WTC11 (cell line): Measurements from ENCODE around the gene PARD3B. TPM values are rescaled to one million over a fixed set of nuclear protein-coding genes. Genes with fewer than 3 reads are reported as not detected.

ENCODE experiments used
- ATAC-seq: fragments of 200-7000 bp; cut with Tn5 transposase; 2 replicates; pipeline ENCODE4 v1.10.0; 2021; ENCODE audit warnings: mild to moderate bottlenecking, moderate library complexity
- CTCF ChIA-PET: fragments of 300-600 bp; sonication (Branson Sonifier 250); formaldehyde crosslinking; loops from one replicate; lab custom pipeline; 2021; ENCODE audit warnings: antibody characterized with exemption; lab: Charles Lee
- POLR2A ChIA-PET: fragments of 350-600 bp; sonication (Branson Sonifier 250); formaldehyde crosslinking; loops from one replicate; lab custom pipeline; 2021; ENCODE audit warnings: antibody characterized with exemption; lab: Charles Lee
- DNase-seq: peaks from one replicate; pipeline ENCODE4 v3.0.0; 2021; ENCODE audit warnings: low spot score
- H3K27ac Mint-ChIP-seq: 2 replicates; pipeline ENCODE4 v1.8.0; 2021; ENCODE audit warnings: mixed read lengths
- H3K27me3 Mint-ChIP-seq: 2 replicates; pipeline ENCODE4 v1.8.0; 2021; ENCODE audit warnings: low read depth, mild to moderate bottlenecking, moderate library complexity, mixed read lengths
- H3K36me3 Mint-ChIP-seq: 2 replicates; pipeline ENCODE4 v1.8.0; 2021; ENCODE audit warnings: mixed read lengths
- H3K4me1 Mint-ChIP-seq: 2 replicates; pipeline ENCODE4 v1.8.0; 2022; ENCODE audit warnings: mixed read lengths
- H3K4me3 Mint-ChIP-seq: 2 replicates; pipeline ENCODE4 v1.8.0; 2021; ENCODE audit warnings: mild to moderate bottlenecking, moderate library complexity, mixed read lengths
- H3K9me3 Mint-ChIP-seq: 2 replicates; pipeline ENCODE4 v1.8.0; 2021; ENCODE audit warnings: mixed read lengths
- CREB1 ChIP-seq: sonication (generic); formaldehyde crosslinking; IDR thresholded peaks from 2 replicates; pipeline ENCODE4 v1.8.0; 2023; ENCODE audit warnings: mild to moderate bottlenecking, missing genetic modification reagents
- CREM ChIP-seq: sonication (generic); formaldehyde crosslinking; IDR thresholded peaks from 2 replicates; pipeline ENCODE4 v1.8.1; 2022; ENCODE audit warnings: mild to moderate bottlenecking, missing genetic modification reagents, moderate library complexity
- E2F1 ChIP-seq: sonication (generic); formaldehyde crosslinking; IDR thresholded peaks from 2 replicates; pipeline ENCODE4 v1.8.0; 2022; ENCODE audit warnings: mild to moderate bottlenecking, missing genetic modification reagents
- E2F5 ChIP-seq: sonication (generic); formaldehyde crosslinking; IDR thresholded peaks from 2 replicates; pipeline ENCODE4 v1.8.1; 2022; ENCODE audit warnings: mild to moderate bottlenecking, moderate library complexity, missing genetic modification reagents
- ELF4 ChIP-seq: sonication (generic); formaldehyde crosslinking; IDR thresholded peaks from 2 replicates; pipeline ENCODE4 v1.8.1; 2022; ENCODE audit warnings: low read depth, mild to moderate bottlenecking, moderate library complexity, missing genetic modification reagents
- FOXK1 ChIP-seq: sonication (generic); formaldehyde crosslinking; IDR thresholded peaks from 2 replicates; pipeline ENCODE4 v1.8.0; 2022; ENCODE audit warnings: mild to moderate bottlenecking, moderate library complexity, missing genetic modification reagents
- FOXP4 ChIP-seq: sonication (generic); formaldehyde crosslinking; IDR thresholded peaks from 2 replicates; pipeline ENCODE4 v1.8.0; 2022; ENCODE audit warnings: mild to moderate bottlenecking, missing genetic modification reagents
- GABPB1 ChIP-seq: sonication (generic); formaldehyde crosslinking; IDR thresholded peaks from 2 replicates; pipeline ENCODE4 v1.8.1; 2023; ENCODE audit warnings: mild to moderate bottlenecking, missing genetic modification reagents
- NR1H2 ChIP-seq: sonication (generic); formaldehyde crosslinking; IDR thresholded peaks from 2 replicates; pipeline ENCODE4 v1.9.0; 2021; ENCODE audit warnings: mild to moderate bottlenecking, moderate library complexity, missing genetic modification reagents
- OVOL2 ChIP-seq: fragments of 250-450 bp; sonication (Bioruptor Pico); IDR thresholded peaks from 2 replicates; pipeline ENCODE4 v1.9.0; 2021; ENCODE audit warnings: mild to moderate bottlenecking, borderline replicate concordance
- RELA ChIP-seq: sonication (generic); formaldehyde crosslinking; IDR thresholded peaks from 2 replicates; pipeline ENCODE4 v1.8.1; 2022; ENCODE audit warnings: missing genetic modification reagents, mild to moderate bottlenecking, borderline replicate concordance
- SMAD3 ChIP-seq: sonication (generic); formaldehyde crosslinking; IDR thresholded peaks from 2 replicates; pipeline ENCODE4 v1.8.0; 2022; ENCODE audit warnings: missing genetic modification reagents, mild to moderate bottlenecking, borderline replicate concordance
- TEAD4 ChIP-seq: sonication (generic); formaldehyde crosslinking; IDR thresholded peaks from 2 replicates; pipeline ENCODE4 v1.8.0; 2022; ENCODE audit warnings: mild to moderate bottlenecking, missing genetic modification reagents
- TP53 ChIP-seq: sonication (generic); formaldehyde crosslinking; IDR thresholded peaks from 2 replicates; pipeline ENCODE4 v1.8.1; 2023; ENCODE audit warnings: mild to moderate bottlenecking, missing genetic modification reagents
- ZNF416 ChIP-seq: fragments of 250-450 bp; sonication (Bioruptor Pico); IDR thresholded peaks from 2 replicates; pipeline ENCODE4 v1.9.0; 2021; ENCODE audit warnings: mild to moderate bottlenecking, inconsistent platforms
- ZNF423 ChIP-seq: fragments of 250-450 bp; sonication (Bioruptor Pico); IDR thresholded peaks from 2 replicates; pipeline ENCODE4 v2.1.2; 2022; ENCODE audit warnings: mild to moderate bottlenecking, moderate library complexity
- ZNF671 ChIP-seq: fragments of 250-450 bp; sonication (Bioruptor Pico); IDR thresholded peaks from 2 replicates; pipeline ENCODE4 v1.8.0; 2021; ENCODE audit warnings: mild to moderate bottlenecking
- total RNA-seq: library from RNA; stranded (reverse); gene quantifications from 3 replicates; pipeline ENCODE4 v1.2.3, GENCODE V29; 2021
- TF ChIP-seq, protein P1 (sequence below): sonication (generic); formaldehyde crosslinking; IDR thresholded peaks from 2 replicates; pipeline ENCODE4 v1.8.0; 2022; ENCODE audit warnings: mild to moderate bottlenecking, missing genetic modification reagents
- TF ChIP-seq, protein P2 (sequence below): fragments of 250-450 bp; sonication (Bioruptor Pico); IDR thresholded peaks from 2 replicates; pipeline ENCODE4 v1.9.0; 2021; ENCODE audit warnings: moderate library complexity, mild to moderate bottlenecking, inconsistent platforms, borderline replicate concordance
- TF ChIP-seq, protein P3 (sequence below): sonication (generic); formaldehyde crosslinking; IDR thresholded peaks from 2 replicates; pipeline ENCODE4 v1.8.1; 2023; ENCODE audit warnings: mild to moderate bottlenecking, missing genetic modification reagents
- TF ChIP-seq, protein P4 (sequence below): sonication (generic); formaldehyde crosslinking; IDR thresholded peaks from 2 replicates; pipeline ENCODE4 v1.8.1; 2023; ENCODE audit warnings: mild to moderate bottlenecking, missing genetic modification reagents, moderate library complexity
- TF ChIP-seq, protein P5 (sequence below): sonication (generic); formaldehyde crosslinking; IDR thresholded peaks from 2 replicates; pipeline ENCODE4 v1.8.0; 2022; ENCODE audit warnings: mild to moderate bottlenecking, missing genetic modification reagents

PARD3B gene
- total RNA-seq, 1 experiment from 2014 or later: 5.6 TPM

DNA sequence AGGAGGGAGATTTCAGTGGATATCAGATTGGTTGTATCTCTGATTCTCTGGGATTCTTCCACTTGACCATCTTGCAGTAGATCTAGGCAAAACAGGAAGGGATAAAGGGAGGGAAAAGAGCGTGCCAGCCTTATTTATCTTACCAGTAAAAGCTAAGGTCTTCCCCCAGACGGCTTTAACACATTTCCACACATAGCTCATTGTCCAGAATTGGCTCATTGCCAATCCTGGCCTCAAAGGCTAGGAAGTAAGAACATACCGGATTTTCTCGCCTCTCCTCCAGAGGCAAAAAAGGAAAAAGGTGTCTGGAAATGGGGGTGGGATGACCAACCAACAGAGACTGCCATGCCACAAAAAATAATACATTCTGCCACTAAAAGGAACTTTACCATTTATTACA is 725.4 kb downstream of the PARD3B start (continued):
- TF ChIP-seq E2F5 (CRISPR knock-in tag): no peak
- TF ChIP-seq ZNF671 (CRISPR knock-in tag): no peak
- no peak for TF ChIP-seq RELA (CRISPR knock-in tag)
- no peak for TF ChIP-seq CREB1 (CRISPR knock-in tag)
- no peak for TF ChIP-seq TP53
- TF ChIP-seq, protein P1, sequence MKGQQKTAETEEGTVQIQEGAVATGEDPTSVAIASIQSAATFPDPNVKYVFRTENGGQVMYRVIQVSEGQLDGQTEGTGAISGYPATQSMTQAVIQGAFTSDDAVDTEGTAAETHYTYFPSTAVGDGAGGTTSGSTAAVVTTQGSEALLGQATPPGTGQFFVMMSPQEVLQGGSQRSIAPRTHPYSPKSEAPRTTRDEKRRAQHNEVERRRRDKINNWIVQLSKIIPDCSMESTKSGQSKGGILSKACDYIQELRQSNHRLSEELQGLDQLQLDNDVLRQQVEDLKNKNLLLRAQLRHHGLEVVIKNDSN (CRISPR knock-in tag): no peak
- TF ChIP-seq ELF4 (CRISPR knock-in tag): no peak
- TF ChIP-seq OVOL2: no peak
- TF ChIP-seq, protein P2, sequence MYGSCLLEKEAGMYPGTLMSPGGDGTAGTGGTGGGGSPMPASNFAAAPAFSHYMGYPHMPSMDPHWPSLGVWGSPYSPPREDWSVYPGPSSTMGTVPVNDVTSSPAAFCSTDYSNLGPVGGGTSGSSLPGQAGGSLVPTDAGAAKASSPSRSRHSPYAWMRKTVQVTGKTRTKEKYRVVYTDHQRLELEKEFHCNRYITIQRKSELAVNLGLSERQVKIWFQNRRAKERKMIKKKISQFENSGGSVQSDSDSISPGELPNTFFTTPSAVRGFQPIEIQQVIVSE (CRISPR knock-in tag): no peak
- TF ChIP-seq, protein P3, sequence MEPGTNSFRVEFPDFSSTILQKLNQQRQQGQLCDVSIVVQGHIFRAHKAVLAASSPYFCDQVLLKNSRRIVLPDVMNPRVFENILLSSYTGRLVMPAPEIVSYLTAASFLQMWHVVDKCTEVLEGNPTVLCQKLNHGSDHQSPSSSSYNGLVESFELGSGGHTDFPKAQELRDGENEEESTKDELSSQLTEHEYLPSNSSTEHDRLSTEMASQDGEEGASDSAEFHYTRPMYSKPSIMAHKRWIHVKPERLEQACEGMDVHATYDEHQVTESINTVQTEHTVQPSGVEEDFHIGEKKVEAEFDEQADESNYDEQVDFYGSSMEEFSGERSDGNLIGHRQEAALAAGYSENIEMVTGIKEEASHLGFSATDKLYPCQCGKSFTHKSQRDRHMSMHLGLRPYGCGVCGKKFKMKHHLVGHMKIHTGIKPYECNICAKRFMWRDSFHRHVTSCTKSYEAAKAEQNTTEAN (CRISPR knock-in tag): no peak
- TF ChIP-seq, protein P4, sequence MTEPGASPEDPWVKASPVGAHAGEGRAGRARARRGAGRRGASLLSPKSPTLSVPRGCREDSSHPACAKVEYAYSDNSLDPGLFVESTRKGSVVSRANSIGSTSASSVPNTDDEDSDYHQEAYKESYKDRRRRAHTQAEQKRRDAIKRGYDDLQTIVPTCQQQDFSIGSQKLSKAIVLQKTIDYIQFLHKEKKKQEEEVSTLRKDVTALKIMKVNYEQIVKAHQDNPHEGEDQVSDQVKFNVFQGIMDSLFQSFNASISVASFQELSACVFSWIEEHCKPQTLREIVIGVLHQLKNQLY (CRISPR knock-in tag): no peak

DNA sequence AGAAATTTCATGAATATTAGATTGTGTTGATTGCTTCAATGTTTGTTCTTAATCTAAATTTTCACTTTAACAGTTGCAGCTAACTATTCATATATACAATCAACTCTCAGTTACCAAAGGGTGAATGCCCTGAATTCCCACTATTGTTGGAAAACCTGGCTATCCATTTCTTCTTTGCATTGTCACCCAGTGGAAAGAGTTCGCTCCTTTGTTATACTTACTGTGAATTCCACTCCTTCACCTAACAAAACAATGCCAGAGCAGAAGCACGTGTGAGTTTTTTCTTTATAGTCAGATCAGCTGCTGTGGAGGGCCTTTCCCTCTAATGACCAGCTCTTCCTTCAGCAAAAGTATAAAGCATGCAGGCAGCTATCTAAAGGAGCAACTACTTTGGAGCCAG is 727.9 kb downstream of the PARD3B start:
- TF ChIP-seq, protein P5, sequence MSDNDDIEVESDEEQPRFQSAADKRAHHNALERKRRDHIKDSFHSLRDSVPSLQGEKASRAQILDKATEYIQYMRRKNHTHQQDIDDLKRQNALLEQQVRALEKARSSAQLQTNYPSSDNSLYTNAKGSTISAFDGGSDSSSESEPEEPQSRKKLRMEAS: 0 out of 2 replicates have a peak, but pooled peaks have one; percentile 23
- no peak for TF ChIP-seq SMAD3 (CRISPR knock-in tag)
- H3K4me1 Mint-ChIP-seq: peaks cover 67% of the 10 kb centered on the region
- H3K9me3 Mint-ChIP-seq: peaks cover 9% of the 10 kb centered on the region; the same call in 1 of the 2 replicates
- H3K4me3 Mint-ChIP-seq: peak overlapping the region; percentile 18; the same call in 1 of the 2 replicates
- H3K27me3 Mint-ChIP-seq: no peaks in the 10 kb centered on the region
- CTCF ChIA-PET: interaction anchor here (1.2 kb wide), 1 partner anchor 403 kb away, joined by 3 read pairs; no protein-coding TSS in a partner anchor
- POLR2A ChIA-PET: no interaction called here
- peak overlapping the region; percentile 86 for H3K27ac Mint-ChIP-seq
- no peaks in the 10 kb centered on the region; the same call in 1 of the 2 replicates for H3K36me3 Mint-ChIP-seq
- DNase-seq: no peak
- ATAC-seq: peak; percentile 43

DNA sequence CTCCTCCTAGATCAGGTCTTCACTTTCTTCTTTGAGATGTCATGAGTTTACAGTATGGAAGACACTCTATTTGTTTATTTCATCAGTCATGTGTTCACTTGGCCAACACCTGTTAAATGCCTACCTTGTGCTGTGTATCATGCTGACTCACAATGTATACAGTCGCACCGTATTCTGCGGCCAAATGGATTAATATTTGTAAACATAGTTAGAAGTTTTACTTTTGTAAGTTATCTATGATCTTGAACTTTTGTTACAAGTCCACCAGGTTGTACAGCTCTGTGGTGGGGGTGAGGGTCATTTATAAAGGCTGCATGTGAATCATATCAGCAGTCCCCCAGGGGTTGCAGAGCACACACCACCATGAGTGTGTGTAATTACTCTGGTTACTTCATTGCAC is 728.4 kb downstream of the PARD3B start:
- H3K27me3 Mint-ChIP-seq: no peaks in the 10 kb centered on the region
- no peaks in the 10 kb centered on the region; the same call in 1 of the 2 replicates for H3K36me3 Mint-ChIP-seq
- CTCF ChIA-PET: interaction anchor here (1.2 kb wide), 1 partner anchor 402 kb away, joined by 3 read pairs; no protein-coding TSS in a partner anchor
- H3K9me3 Mint-ChIP-seq: peaks cover 10% of the 10 kb centered on the region; the same call in 1 of the 2 replicates
- peaks cover 63% of the 10 kb centered on the region for H3K4me1 Mint-ChIP-seq
- TF ChIP-seq GABPB1 (CRISPR knock-in tag) (peak; percentile 93), CREM (CRISPR knock-in tag) (no peak)
- POLR2A ChIA-PET: no interaction called here
- H3K27ac Mint-ChIP-seq: peak overlapping the region; percentile 86
- DNase-seq (no peak), ATAC-seq (no peak)
- no peak overlapping the region; the same call in 1 of the 2 replicates for H3K4me3 Mint-ChIP-seq

- ChIA-PET POLR2A (no interaction called here), CTCF (no interaction called here)
- Mint-ChIP-seq H3K9me3 (peaks cover 10% of the 10 kb centered on the region; the same call in 1 of the 2 replicates), H3K27me3 (no peaks in the 10 kb centered on the region), H3K36me3 (no peaks in the 10 kb centered on the region; the same call in none of the 2 replicates), H3K27ac (peak overlapping the region; percentile 55), H3K4me1 (peaks cover 59% of the 10 kb centered on the region), H3K4me3 (no peak overlapping the region)
- no peak for DNase-seq
- no peak for ATAC-seq
- TF ChIP-seq ZNF423 (CRISPR knock-in tag): no peak
- TF ChIP-seq E2F1 (CRISPR knock-in tag): no peak
- no peak for TF ChIP-seq RELA (CRISPR knock-in tag)
- TF ChIP-seq FOXP4 (CRISPR knock-in tag): no peak
- TF ChIP-seq TEAD4 (CRISPR knock-in tag): no peak
- no peak for TF ChIP-seq E2F5 (CRISPR knock-in tag)
- no peak for TF ChIP-seq FOXK1 (CRISPR knock-in tag)
- TF ChIP-seq ZNF416 (CRISPR knock-in tag): no peak
- no peak for TF ChIP-seq NR1H2 (CRISPR knock-in tag)
Observed at GRCh38 chr2:205274801-205275200, 729.5 kb downstream of the PARD3B start.
